HG03097 (cell line): Measurements from ENCODE around the gene LBH.

Source experiments
- ATAC-seq: cut with Tn5 transposase; IDR thresholded peaks from one replicate; pipeline ENCODE4 v1.9.1; 2021; ENCODE audit not compliant: unreplicated experiment, low FRiP score

LBH gene

DNA sequence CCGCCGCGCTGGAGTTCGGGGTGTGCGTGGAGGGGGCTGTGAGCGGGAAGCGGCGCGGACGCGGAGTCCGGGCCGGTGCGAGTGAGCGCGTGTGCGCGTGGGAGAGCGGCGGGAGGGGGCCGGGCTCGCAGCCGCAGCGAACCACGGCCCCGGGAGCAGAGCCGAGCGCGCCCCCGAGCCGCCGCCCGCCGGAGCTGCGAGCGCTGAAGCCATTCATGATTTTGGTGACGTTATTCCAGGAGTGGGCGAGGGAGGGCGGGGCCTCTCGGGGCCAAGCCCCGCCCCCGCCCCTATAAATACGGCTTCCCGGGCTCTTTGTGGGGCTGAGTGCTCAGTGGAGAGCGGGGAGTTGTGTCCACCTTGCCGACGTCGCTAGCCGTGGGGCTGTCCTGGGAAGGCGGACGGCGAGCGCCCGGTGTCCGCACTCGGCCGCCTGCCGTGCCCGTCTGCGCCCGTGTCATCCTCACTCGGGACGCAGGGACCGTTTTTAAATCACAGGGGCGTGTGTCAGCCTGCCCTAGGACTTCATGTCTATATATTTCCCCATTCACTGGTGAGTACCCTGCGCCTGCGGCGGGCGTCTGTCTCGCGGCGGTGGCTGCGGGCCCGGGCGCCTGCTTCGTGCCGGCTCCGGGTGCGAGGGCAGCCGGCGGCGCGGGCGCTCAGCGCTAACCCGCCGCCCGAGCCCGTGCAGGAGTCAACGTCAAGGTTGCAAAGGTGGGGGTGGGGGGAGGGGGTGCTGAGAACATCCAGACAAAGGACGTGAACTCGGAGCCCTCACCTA lies at the start of gene LBH:
Gene LBH, plus strand, starts transcription at position 323 of the 784 bp plus-strand sequence. Its CDS starts 205 bp downstream, at position 528.
- ATAC-seq: peak; percentile 47

DNA sequence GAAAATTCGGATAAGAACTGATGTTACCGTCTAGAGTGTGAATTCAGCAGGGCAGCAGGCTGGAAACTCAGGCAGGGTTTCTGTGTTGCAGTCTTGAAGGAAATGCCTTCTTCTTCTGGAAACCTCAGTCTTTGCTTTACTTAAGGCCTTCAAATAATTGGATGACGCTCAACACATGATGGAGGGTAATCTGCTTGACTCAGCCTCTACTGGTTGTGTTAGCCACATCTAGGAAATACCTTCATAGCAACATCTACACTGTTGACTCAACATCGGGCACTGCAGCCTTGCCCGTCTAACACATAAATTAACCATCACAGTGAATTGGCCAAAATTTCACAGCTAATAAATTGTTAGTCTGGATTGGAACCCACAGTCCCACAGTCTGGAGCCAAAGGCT lies 47.3 kb upstream of the LBH start:
- ATAC-seq: no peak

DNA sequence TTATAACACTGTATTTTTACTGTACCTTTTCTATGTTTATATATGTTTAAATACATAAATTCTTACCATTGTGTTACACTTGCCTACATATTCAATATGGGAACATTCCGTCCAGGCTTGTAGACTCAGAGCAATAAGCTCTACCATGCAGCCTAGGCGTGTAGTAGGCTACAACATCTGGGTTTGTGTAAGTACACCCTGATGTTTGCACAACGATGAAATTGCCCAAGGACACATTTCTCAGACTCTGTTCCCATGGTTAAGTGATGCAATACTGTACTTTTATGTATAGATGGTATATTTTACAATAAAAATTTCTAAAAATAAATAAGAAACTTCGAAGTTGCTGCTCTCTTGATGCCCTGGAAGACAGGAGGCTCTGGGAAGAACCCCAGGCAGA lies 46.2 kb upstream of the LBH start:
- ATAC-seq: no peak

GRCh38 chr2:30188292-30188691 lies 43.0 kb upstream of the LBH start:
- no peak for ATAC-seq

DNA sequence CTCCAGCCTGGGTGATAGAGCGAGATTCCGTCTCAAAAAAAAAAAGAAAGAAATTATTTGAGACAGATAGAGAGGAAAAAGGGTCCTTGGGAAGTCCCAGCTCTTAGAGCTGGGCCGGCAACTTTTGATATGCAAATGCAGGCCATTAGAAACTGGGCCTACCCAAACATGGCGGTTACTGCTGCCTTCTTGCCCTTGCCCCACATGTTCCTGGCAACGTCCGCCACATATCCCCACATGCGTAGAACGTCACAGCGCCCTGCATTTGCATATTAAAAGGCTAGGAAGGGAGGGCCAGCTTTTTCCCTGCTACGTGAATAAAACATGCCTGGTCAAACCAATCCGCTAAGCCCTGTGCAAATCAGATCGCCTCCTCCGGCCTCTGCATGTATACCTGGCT lies 40.7 kb upstream of the LBH start:
- no peak for ATAC-seq

GRCh38 chr2:30191107-30191506 lies 40.2 kb upstream of the LBH start:
- ATAC-seq: no peak

GRCh38 chr2:30191819-30192271 lies 39.5 kb upstream of the LBH start:
- ATAC-seq: no peak

- no peak for ATAC-seq
These were observed 39.0 kb upstream of the LBH start for GRCh38 chr2:30192314-30192713.

GRCh38 chr2:30193104-30193681 lies 38.1 kb upstream of the LBH start:
- no peak for ATAC-seq

DNA sequence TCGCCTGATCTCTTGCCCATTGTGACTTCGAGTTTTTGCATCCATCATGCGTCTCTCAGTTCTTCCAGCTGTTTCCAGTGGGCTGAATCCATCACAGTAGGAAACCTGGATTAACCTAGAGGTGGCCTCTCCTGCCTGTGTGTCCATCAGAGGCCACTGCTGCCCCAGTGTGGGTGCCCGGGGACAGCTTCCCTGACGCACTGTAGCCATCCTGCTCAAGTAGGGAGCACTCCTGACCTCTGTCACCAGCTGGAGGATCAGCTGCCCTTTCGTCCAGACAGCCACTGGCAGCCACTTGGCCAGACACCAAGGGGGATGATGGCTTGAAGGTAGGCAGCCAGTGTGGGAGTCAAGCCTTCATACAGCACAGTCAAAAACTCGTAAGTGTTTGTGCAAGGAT lies 36.9 kb upstream of the LBH start:
- ATAC-seq: no peak

GRCh38 chr2:30195016-30195415 lies 36.3 kb upstream of the LBH start:
- ATAC-seq: no peak

GRCh38 chr2:30197570-30198192 lies 33.7 kb upstream of the LBH start:
- no peak for ATAC-seq

- no peak for ATAC-seq
These were observed 29.3 kb upstream of the LBH start for GRCh38 chr2:30201990-30202389.

DNA sequence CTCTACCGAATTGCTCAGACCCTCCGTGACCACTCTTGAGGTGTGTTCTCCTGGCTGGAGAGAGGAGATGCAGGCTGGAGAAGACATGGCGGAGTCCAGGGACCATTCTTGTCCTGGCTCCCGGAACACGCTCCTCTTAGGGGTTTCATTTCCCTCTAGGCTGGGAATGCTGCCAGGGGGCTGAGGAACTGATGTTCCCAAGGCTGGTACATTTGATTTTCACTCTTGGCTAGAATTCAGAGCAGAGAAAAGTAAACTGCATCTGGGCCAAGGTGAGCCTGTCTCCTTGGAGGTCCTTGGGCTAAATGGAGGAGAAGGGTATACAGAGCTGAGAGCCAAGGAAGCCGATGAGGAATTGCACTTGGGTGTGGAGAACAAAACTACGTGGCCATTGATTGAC lies 28.2 kb upstream of the LBH start:
- no peak for ATAC-seq

DNA sequence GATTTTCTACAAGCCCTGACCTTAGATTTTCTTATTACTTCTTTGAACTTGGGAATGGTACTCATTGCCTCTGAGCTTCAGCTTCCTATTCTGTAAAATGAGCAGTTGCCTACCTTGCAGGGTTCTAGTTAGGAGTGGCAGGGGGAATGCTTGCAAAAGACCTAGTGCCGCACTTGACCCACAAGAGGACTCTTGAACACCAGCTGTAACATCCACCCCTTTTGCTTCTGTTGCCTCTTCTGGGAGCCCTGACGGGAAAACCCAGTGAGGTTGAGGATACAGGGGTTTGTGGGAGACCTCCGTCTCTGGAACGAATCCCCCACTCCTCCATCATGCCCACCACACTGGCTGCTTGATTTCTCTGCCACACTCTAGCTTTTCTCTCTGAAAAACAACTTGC lies 27.1 kb upstream of the LBH start:
- ATAC-seq: no peak

DNA sequence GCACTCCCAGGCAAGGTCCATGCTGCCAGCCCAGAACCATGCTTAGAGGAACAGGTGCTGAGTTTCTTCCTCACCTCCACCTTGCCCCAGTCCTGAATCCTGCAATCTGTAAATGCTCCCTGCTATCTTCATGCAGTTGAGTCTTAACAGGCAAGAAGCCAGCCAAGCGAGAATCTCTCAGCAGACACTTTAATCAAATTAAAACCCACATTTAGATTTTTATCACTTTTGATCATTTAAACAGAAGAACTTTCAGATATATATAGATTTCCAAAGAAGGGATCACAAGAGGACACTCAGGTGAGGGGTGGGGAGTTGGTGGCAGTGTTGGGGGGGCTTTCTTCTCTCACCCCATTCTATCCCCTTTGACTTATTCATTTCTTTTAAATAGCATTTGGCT lies 25.9 kb upstream of the LBH start:
- no peak for ATAC-seq

DNA sequence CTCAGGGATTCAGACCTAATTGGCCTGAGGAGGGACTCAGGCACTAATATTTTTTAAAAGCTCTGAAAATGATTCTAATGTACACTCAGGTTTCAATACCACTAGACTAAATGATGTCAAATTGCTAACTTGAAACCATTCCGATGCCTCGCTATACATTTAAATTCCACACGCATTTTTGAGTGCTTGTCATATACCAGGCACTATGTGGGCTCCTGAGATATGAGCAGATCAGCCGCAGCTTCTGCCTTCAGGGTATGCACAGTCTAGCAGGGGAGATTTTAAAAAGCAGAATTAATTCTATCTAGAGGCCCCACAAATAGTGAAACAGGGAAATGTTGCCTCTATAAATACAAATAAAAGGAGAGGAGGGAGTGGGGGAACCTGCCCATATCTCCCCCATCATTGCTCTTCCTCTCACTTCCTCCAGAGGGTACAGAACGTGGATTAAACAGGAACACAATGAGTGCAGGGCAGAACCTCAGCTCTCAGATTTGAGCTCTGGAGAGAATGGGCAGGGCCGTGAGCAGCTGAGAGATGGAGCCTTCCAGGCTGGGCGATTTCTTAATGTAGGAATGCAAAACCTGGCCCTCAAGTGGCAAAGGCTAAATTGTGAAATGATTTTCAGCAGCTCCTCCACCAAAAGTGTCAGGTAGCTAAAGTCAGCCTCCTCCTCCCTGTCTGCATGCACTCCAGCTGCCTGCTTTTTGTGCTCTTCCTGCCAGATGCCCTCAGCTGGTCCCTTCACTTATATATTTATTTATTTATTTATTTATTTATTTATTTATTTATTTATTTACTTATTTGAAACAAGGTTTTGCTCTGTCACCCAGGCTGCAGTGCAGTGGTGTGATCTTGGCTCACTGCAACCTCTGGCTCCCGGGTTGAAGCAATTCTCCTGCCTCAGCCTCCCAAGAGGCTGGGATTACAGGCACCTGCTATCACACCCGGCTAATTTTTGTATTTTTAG lies 24.6 kb upstream of the LBH start:
- ATAC-seq: no peak

- ATAC-seq: no peak
These were observed 22.9 kb upstream of the LBH start for GRCh38 chr2:30208453-30208852.

DNA sequence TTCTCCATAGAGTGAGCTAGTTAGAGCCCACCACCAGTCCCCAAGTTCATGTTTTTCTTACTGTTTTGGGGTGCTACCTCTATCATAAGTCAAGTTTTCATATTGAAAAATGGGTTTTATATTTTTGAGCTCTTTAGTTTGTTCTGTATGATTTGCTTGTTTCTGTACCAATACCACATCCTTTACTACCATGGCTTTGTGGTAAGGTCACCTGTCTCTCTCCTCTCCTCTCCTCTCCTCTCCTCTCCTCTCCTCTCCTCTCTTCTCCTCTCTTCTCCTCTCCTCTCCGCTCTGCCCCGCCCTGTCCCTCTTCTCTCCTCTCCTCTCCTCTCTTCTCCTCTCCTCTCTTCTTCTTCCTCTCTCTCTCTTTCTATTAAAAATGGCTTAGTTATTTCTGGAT lies 22.1 kb upstream of the LBH start:
- ATAC-seq: no peak

GRCh38 chr2:30213326-30213725 lies 18.0 kb upstream of the LBH start:
- ATAC-seq: no peak
